ENCODE results near the gene PBXIP1. TPM values are rescaled to one million over a fixed set of nuclear protein-coding genes. Genes with fewer than 3 reads are reported as not detected.

Gene PBXIP1
- total RNA-seq, 4 donors from 2014 or later, result 11.1 to 51.1 (median 29.3) TPM

- DNase-seq, result no peak
- H3K36me3 ChIP-seq, result peaks cover 0 to 1% (median 0%) of the 10 kb centered on the region in 3 donors
- WGBS, 2 donors, result 0% methylated on average over 7 to 21 of the region's 43 CpGs
- TF ChIP-seq CTCF (IDR thresholded peaks at IDR 0.05), result peak in 4 of 6 experiments; percentile 17 to 45 (median 24)
- peak in 3 of 4 donors; percentile 44 to 88 (median 77) for TF ChIP-seq POLR2A (IDR thresholded peaks at IDR 0.05)
- H3K27me3 ChIP-seq, result no peaks in the 10 kb centered on the region
- peaks cover 33 to 54% (median 43%) of the 10 kb centered on the region in 3 donors for H3K4me1 ChIP-seq
- no peaks in the 10 kb centered on the region for H3K9me3 ChIP-seq
- peak overlapping the region; percentile 97 to 99 (median 98) for H3K27ac ChIP-seq
- H3K4me3 ChIP-seq, result peak overlapping the region; percentile 77 to 96 (median 86)
- intact Hi-C loops (cut with DNase I), result no loop called here
These were observed 45.0 kb upstream of the PBXIP1 start for GRCh38 chr1:155000726-155001424.

GRCh38 chr1:155000411-155000725, 44.5 kb upstream of the PBXIP1 start:
- 0% methylated on average over 4 to 6 of the region's 13 CpGs for WGBS, 2 donors
- H3K27me3 ChIP-seq, result no peaks in the 10 kb centered on the region
- peaks cover 28 to 54% (median 38%) of the 10 kb centered on the region in 3 donors for H3K4me1 ChIP-seq
- peak overlapping the region; percentile 77 to 96 (median 86) for H3K4me3 ChIP-seq
- TF ChIP-seq POLR2A (IDR thresholded peaks at IDR 0.05), result no peak
- no peak for TF ChIP-seq CTCF (IDR thresholded peaks at IDR 0.05)
- peak overlapping the region; percentile 97 to 99 (median 98) for H3K27ac ChIP-seq
- H3K9me3 ChIP-seq, result no peaks in the 10 kb centered on the region
- DNase-seq, result no peak
- H3K36me3 ChIP-seq, result no peaks in the 10 kb centered on the region
- intact Hi-C loops (cut with DNase I), result no loop called here

- H3K36me3 ChIP-seq, result no peaks in the 10 kb centered on the region
- H3K4me1 ChIP-seq, result peaks cover 24 to 50% (median 33%) of the 10 kb centered on the region in 3 donors
- intact Hi-C loops (cut with DNase I), result loop anchor here (5.0 kb wide), 1 partner anchor 37 kb away; the partner anchor contains the start of gene PYGO2
- 0 to 5% methylated on average over 14 to 28 of the region's 50 CpGs for WGBS, 2 donors
- no peaks in the 10 kb centered on the region for H3K9me3 ChIP-seq
- DNase-seq, result no peak
- TF ChIP-seq CTCF (IDR thresholded peaks at IDR 0.05) (no peak), POLR2A (IDR thresholded peaks at IDR 0.05) (no peak)
- no peaks in the 10 kb centered on the region for H3K27me3 ChIP-seq
- peak overlapping the region; percentile 77 to 96 (median 86) for H3K4me3 ChIP-seq
- H3K27ac ChIP-seq, result peak overlapping the region; percentile 97 to 99 (median 98)
These were observed 43.9 kb upstream of the PBXIP1 start for GRCh38 chr1:154999571-155000410.

GRCh38 chr1:154998818-154999570, 43.1 kb upstream of the PBXIP1 start:
- no peaks in the 10 kb centered on the region for H3K9me3 ChIP-seq
- H3K4me1 ChIP-seq, result peaks cover 18 to 48% (median 25%) of the 10 kb centered on the region in 3 donors
- WGBS, 2 donors, result 12 to 23% methylated on average over 14 to 27 of the region's 40 CpGs
- peak overlapping the region; percentile 97 to 99 (median 98) for H3K27ac ChIP-seq
- no peaks in the 10 kb centered on the region for H3K36me3 ChIP-seq
- TF ChIP-seq POLR2A (IDR thresholded peaks at IDR 0.05) (no peak), CTCF (IDR thresholded peaks at IDR 0.05) (peak; percentile 69 to 91 (median 84))
- no peak for DNase-seq
- H3K4me3 ChIP-seq, result peak overlapping the region; percentile 77 to 96 (median 86)
- H3K27me3 ChIP-seq, result no peaks in the 10 kb centered on the region
- intact Hi-C loops (cut with DNase I), result loop anchor here (5.0 kb wide), 1 partner anchor 37 kb away; the partner anchor contains the start of gene PYGO2
